GM12891 (cell line): ENCODE results near the gene THSD8.

Source experiments
- POLR2A ChIP-seq: IDR thresholded peaks from 2 replicates; pipeline ENCODE4 v1.6.1; 2011; ENCODE audit warnings: low read depth, low read length, control low read depth
- TAF1 ChIP-seq: IDR thresholded peaks from 2 replicates; pipeline ENCODE4 v1.6.1; 2011; ENCODE audit warnings: low read depth, low read length, control low read depth

DNA sequence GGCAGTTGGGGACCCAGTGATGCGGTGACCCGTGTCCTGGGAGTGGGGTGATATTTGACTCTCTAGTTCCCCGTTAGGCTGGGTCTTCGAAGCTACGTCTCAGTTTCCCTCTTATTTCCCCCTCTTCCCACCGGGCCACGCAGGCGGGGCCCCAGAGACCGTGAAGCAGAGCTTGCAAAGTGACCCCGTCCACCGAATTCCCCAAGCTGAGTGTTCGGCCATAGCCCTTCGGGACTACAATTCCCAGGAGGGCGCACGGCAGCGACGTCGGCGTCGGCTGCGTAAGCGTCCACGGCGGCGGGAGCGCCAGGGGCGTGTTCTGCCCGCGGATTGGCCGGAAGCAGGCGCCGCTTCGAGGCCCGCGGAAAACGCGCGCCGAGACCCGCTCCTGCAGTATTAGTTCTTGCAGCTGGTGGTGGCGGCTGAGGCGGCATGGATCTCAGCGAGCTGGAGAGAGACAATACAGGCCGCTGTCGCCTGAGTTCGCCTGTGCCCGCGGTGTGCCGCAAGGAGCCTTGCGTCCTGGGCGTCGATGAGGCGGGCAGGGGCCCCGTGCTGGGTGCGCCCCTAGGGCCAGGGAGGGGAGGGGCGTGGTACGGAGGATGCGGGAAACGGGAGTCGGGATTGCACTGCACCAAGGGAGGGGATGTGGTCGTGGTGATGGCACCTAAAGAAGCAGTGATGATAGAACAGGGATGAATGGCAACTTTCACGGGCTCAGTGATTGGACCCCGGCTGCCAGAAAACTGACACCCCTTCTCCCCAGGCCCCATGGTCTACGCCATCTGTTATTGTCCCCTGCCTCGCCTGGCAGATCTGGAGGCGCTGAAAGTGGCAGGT, 4.6 kb downstream of the THSD8 start, which contains the start of gene RNASEH2A:
- TF ChIP-seq POLR2A (peak; percentile 67), TAF1 (peak; percentile 56; the same call in 1 of the 2 replicates)
